Natural killer cell (primary cell): ENCODE data around the gene ZSCAN5C. TPM values are rescaled to one million over a fixed set of nuclear protein-coding genes. Genes with fewer than 3 reads are reported as not detected.

Source experiments
- ATAC-seq, 3 donors: fragments of 150-1000 bp in 2 of 3; fragments of 200-7000 bp in 1 of 3; cut with Tn5 transposase; 1 replicate in 1 of 3; 2 replicates in 2 of 3; pipeline ENCODE4 v1.10.0; 2021; ENCODE audit warnings: mild to moderate bottlenecking in 2 of 3, moderate library complexity in 2 of 3
- DNase-seq, 2 donors: peaks; one replicate each; pipeline versions ENCODE4 v3.0.0 to v3.0.0-alpha.2; 2013 to 2021; ENCODE audit warnings: mixed read lengths in 1 of 2
- H3K27ac ChIP-seq: one replicate; pipeline ENCODE4 v1.5.1; 2013; ENCODE audit warnings: mild to moderate bottlenecking, low read length
- H3K27me3 ChIP-seq: one replicate; pipeline ENCODE4 v1.6.1; 2013; ENCODE audit warnings: low read length; ENCODE audit not compliant: control insufficient read depth, insufficient read depth
- H3K36me3 ChIP-seq: one replicate; pipeline ENCODE4 v1.6.1; 2013; ENCODE audit warnings: low read length; ENCODE audit not compliant: control insufficient read depth, insufficient read depth
- H3K4me1 ChIP-seq: one replicate; pipeline ENCODE4 v1.6.1; 2013; ENCODE audit warnings: low read length; ENCODE audit not compliant: control insufficient read depth, insufficient read depth
- H3K4me3 ChIP-seq: one replicate; pipeline ENCODE4 v1.5.1; 2013; ENCODE audit warnings: low read length
- H3K9me3 ChIP-seq: one replicate; pipeline ENCODE4 v1.6.1; 2013; ENCODE audit warnings: low read length; ENCODE audit not compliant: control insufficient read depth, insufficient read depth
- H3K27ac Mint-ChIP-seq, 2 donors: one replicate each; pipeline ENCODE4 v1.8.0; 2022; ENCODE audit warnings: mild to moderate bottlenecking in 2 of 2, mixed read lengths in 2 of 2, moderate library complexity in 1 of 2
- H3K27me3 Mint-ChIP-seq, 2 donors: one replicate each; pipeline ENCODE4 v1.8.0; 2022; ENCODE audit warnings: low read depth in 2 of 2, mixed read lengths in 2 of 2
- H3K36me3 Mint-ChIP-seq: one replicate; pipeline ENCODE4 v1.8.0; 2022; ENCODE audit warnings: mixed read lengths
- H3K4me1 Mint-ChIP-seq, 2 donors: one replicate each; pipeline ENCODE4 v1.8.0; 2022; ENCODE audit warnings: mixed read lengths in 2 of 2
- H3K4me3 Mint-ChIP-seq: one replicate; pipeline ENCODE4 v1.8.0; 2022; ENCODE audit warnings: mild to moderate bottlenecking, moderate library complexity, mixed read lengths
- H3K9me3 Mint-ChIP-seq, 2 donors: one replicate each; pipeline ENCODE4 v1.8.0; 2022; ENCODE audit warnings: mixed read lengths in 2 of 2
- WGBS: methylation state at CpG from one replicate; pipeline ENCODE4 v1.1.7; 2013; ENCODE audit warnings: missing lambda C conversion rate; ENCODE audit not compliant: insufficient coverage; 5-methylcytosine and 5-hydroxymethylcytosine counted together
- intact Hi-C: fragments of 100-400 bp; cut with micrococcal nuclease; formaldehyde crosslinking; loops from one replicate; pipeline ENCODE4 v1.14.2; 2022
- total RNA-seq, 4 donors: library from RNA; stranded (reverse); fragments of 120-200 nt in 1 of 4; gene quantifications; one replicate each; pipeline versions ENCODE4 v1.2.3 to v1.2.4, GENCODE V29; 2013 to 2022
- TF ChIP-seq, protein P1 (sequence below): fragments of 200-600 bp; IDR thresholded peaks from one replicate; pipeline ENCODE4 v1.8.0; 2022; ENCODE audit warnings: antibody characterized with exemption

The ZSCAN5C gene
- total RNA-seq, 3 donors from 2014 or later (not counting 1 experiment from before 2014, with no cell fraction given) = not detected

DNA sequence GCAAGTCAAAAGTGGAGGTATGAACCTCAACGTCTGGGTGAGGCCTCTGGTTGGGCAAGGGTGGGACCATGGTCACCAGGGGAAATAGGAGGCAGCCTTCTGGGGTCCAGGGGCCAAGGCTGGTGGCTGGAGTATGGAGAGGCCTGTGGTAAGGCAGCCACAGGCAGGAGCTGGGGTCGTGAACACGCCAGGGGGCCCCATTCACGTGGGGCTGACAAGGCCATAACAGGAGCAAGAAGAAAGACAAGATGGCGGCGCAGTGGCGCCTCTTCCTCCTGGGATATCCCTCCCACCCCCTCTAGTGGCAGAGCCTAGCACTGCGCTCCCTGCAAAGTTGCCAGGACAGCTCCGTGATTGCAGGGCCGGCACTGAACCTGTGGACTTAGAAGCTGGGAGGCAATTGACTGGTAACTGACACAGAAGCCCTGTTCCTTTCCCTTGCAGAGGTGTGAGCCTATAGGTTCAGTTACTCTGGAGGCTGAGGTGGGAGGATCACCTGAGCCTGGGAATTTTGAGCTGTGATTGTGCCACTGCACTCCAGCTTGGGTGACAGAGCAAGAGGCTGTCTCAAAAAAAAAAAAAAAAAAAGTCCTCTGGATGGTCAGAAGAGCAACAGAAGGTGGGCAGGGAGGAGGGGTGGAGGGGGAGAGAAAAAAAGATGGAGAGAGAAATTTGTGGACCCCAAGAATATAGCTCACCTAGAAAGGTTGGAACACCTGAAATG lies 50.8 kb downstream of the ZSCAN5C start:
- Mint-ChIP-seq H3K36me3 (no peaks in the 10 kb centered on the region), H3K27me3 (no peaks in the 10 kb centered on the region), H3K4me1 (peaks cover 0 to 11% of the 10 kb centered on the region in 2 donors), H3K9me3 (no peaks in the 10 kb centered on the region), H3K27ac (no peak overlapping the region), H3K4me3 (no peak overlapping the region)
- Histone ChIP-seq H3K9me3 (no peaks in the 10 kb centered on the region), H3K27ac (no peak overlapping the region), H3K4me3 (no peak overlapping the region), H3K27me3 (no peaks in the 10 kb centered on the region), H3K36me3 (no peaks in the 10 kb centered on the region), H3K4me1 (no peaks in the 10 kb centered on the region)
- ATAC-seq (peak; percentile 83 to 94 (median 92)), DNase-seq (peak; percentile 65 to 78)
- intact Hi-C loops = loop anchor here (1.0 to 2.0 kb wide), 3 partner anchors 80 to 172 kb away; no protein-coding TSS in a partner anchor
- WGBS = 62% methylated on average over 10 of the region's 10 CpGs
- TF ChIP-seq, protein P1, sequence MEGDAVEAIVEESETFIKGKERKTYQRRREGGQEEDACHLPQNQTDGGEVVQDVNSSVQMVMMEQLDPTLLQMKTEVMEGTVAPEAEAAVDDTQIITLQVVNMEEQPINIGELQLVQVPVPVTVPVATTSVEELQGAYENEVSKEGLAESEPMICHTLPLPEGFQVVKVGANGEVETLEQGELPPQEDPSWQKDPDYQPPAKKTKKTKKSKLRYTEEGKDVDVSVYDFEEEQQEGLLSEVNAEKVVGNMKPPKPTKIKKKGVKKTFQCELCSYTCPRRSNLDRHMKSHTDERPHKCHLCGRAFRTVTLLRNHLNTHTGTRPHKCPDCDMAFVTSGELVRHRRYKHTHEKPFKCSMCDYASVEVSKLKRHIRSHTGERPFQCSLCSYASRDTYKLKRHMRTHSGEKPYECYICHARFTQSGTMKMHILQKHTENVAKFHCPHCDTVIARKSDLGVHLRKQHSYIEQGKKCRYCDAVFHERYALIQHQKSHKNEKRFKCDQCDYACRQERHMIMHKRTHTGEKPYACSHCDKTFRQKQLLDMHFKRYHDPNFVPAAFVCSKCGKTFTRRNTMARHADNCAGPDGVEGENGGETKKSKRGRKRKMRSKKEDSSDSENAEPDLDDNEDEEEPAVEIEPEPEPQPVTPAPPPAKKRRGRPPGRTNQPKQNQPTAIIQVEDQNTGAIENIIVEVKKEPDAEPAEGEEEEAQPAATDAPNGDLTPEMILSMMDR = peak; percentile 74

DNA sequence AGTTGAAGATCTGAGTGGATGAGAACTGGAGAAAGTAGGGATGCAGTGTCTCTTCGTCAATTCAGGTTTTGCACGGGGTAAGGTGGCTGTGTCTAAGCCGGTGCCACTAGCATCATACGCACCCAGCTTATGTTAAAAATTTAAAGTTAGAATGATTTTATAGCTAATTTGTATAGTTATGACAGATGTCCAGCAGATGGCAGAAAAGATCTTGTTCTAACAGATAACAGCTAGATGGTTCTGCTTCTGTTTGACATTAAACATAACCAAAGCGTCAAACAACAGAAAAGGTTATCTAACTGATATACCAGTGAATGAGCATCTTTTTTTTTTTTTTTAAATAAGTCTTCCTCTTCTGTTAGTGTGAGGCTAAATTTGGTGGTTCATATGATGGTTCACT lies 51.7 kb downstream of the ZSCAN5C start:
- intact Hi-C loops = loop anchor here (1.0 to 2.0 kb wide), 3 partner anchors 80 to 173 kb away; no protein-coding TSS in a partner anchor

DNA sequence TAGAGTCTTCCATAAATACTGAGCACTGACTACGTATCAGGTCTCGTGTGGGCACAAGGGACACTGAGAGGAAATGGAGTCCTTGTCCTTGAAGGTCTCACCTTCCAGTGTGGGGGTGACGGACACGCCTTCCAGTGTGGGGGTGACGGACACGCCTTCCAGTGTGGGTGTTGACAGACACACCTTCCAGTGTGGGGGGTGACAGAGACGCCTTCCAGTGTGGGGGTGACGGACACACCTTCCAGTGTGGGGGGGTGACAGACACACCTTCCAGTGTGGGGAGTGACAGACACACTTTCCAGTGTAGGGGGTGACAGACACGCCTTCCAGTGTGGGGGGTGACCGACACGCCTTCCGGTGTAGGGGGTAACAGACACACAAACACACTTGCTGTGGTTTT lies 56.2 kb downstream of the ZSCAN5C start:
- H3K27ac Mint-ChIP-seq = no peak overlapping the region
- TF ChIP-seq, protein P1 = no peak
- H3K9me3 ChIP-seq = no peaks in the 10 kb centered on the region
- no peaks in the 10 kb centered on the region for H3K36me3 Mint-ChIP-seq
- no peak overlapping the region for H3K27ac ChIP-seq
- DNase-seq = no peak
- H3K27me3 Mint-ChIP-seq = no peaks in the 10 kb centered on the region
- no peaks in the 10 kb centered on the region for H3K4me1 Mint-ChIP-seq
- no peaks in the 10 kb centered on the region for H3K4me1 ChIP-seq
- no peak overlapping the region for H3K4me3 Mint-ChIP-seq
- H3K36me3 ChIP-seq = no peaks in the 10 kb centered on the region
- ATAC-seq = no peak
- H3K9me3 Mint-ChIP-seq = no peaks in the 10 kb centered on the region
- H3K4me3 ChIP-seq = no peak overlapping the region
- H3K27me3 ChIP-seq = no peaks in the 10 kb centered on the region
- WGBS = 89% methylated on average over 12 of the region's 12 CpGs
- intact Hi-C loops = no loop called here

More for the DNA sequence above, 51.7 kb downstream of the ZSCAN5C start:
- DNase-seq (peak in 1 of 2 donors; percentile 70), ATAC-seq (peak in 2 of 3 donors; percentile 49 to 50)
- Mint-ChIP-seq H3K4me1 (peaks cover 0 to 11% of the 10 kb centered on the region in 2 donors), H3K9me3 (no peaks in the 10 kb centered on the region), H3K36me3 (no peaks in the 10 kb centered on the region), H3K27me3 (no peaks in the 10 kb centered on the region), H3K27ac (no peak overlapping the region), H3K4me3 (no peak overlapping the region)
- no peak overlapping the region for H3K27ac ChIP-seq
- TF ChIP-seq, protein P1 = peak; percentile 3
- no peaks in the 10 kb centered on the region for H3K27me3 ChIP-seq
- 91% methylated on average over 4 of the region's 5 CpGs for WGBS
- no peaks in the 10 kb centered on the region for H3K9me3 ChIP-seq
- no peaks in the 10 kb centered on the region for H3K4me1 ChIP-seq
- H3K36me3 ChIP-seq = no peaks in the 10 kb centered on the region
- no peak overlapping the region for H3K4me3 ChIP-seq

Other genes starting within 250 kb of the ZSCAN5C start
- gene NLRP5, start 215.5 kb upstream of the ZSCAN5C start, total RNA-seq = not detected
- gene ZNF787, start 81.0 kb upstream of the ZSCAN5C start, total RNA-seq = 10 to 100 TPM; 23.9 to 42.0 (median 36.9) TPM
- gene ZNF444, start 61.0 kb upstream of the ZSCAN5C start, total RNA-seq = 10 to 100 TPM; 14.5 to 21.9 (median 16.7) TPM
- not detected for gene GALP, start 26.3 kb upstream of the ZSCAN5C start, total RNA-seq
- not detected for gene ZSCAN5B, start 4.5 kb upstream of the ZSCAN5C start, total RNA-seq
- gene EDDM13, start 70.5 kb downstream of the ZSCAN5C start, total RNA-seq = 1 to 10 TPM; 1.5 to 3.1 (median 2.6) TPM
- gene ZSCAN5A, start 112.6 kb downstream of the ZSCAN5C start, total RNA-seq = 10 to 100 TPM in 1 of 3 donors, 1 to 10 TPM in 2; 6.7 to 10.2 (median 7.9) TPM
- 1 to 10 TPM; 1.3 to 3.3 (median 2.8) TPM for gene ZNF582, start 191.3 kb downstream of the ZSCAN5C start, total RNA-seq
- 1 to 10 TPM; 2.7 to 5.1 (median 3.3) TPM for gene ZNF583, start 202.1 kb downstream of the ZSCAN5C start, total RNA-seq